HCT116 (cell line): Measurements from ENCODE around the gene TMCC3. TPM values are rescaled to one million over a fixed set of nuclear protein-coding genes. Genes with fewer than 3 reads are reported as not detected.

Experiments
- ATAC-seq: fragments of 200-7000 bp; cut with Tn5 transposase; 2 replicates; pipeline ENCODE4 v1.9.1; 2020; ENCODE audit warnings: mild to moderate bottlenecking, moderate library complexity
- BruUV-seq: library from RNA; stranded (reverse); fragments of 400-500 nt; replicated peaks from 2 replicates; lab custom pipeline; 2021; lab: Mats Ljungman, UMichigan
- CTCF ChIA-PET: fragments of 300-600 bp; sonication (Branson Sonifier 250); formaldehyde crosslinking; loops from one replicate; lab custom pipeline; 2021; ENCODE audit warnings: antibody characterized with exemption; lab: Charles Lee
- POLR2A ChIA-PET: fragments of 300-600, 350-600 bp; sonication (Branson Sonifier 250); formaldehyde crosslinking; loops from one replicate; lab custom pipeline; 2021; ENCODE audit warnings: antibody characterized with exemption; lab: Charles Lee
- RAD21 ChIA-PET, 2 experiments: fragments of 300-600 bp; sonication (Branson Sonifier 250); formaldehyde crosslinking; loops; one replicate each; lab custom pipeline; 2023; ENCODE audit warnings: low total read pairs in 2 of 2; ENCODE audit not compliant: uncharacterized antibody in 2 of 2, unreplicated experiment in 2 of 2, low non-redundant PET in 1 of 2; lab: Charles Lee
- DNase-seq: peaks from one replicate; pipeline ENCODE4 v3.0.0-alpha.2; 2010; ENCODE audit warnings: low read depth, low spot score
- H2AFZ ChIP-seq: fragments of 200-600 bp; shearing (Covaris generic), sonication (generic); 2 replicates; pipeline ENCODE4 v1.6.1; 2017; ENCODE audit warnings: low read depth, mixed run types, mixed read lengths, antibody characterized with exemption, low read length; ENCODE audit not compliant: poor library complexity, severe bottlenecking
- H3K27ac ChIP-seq: 2 replicates; pipeline ENCODE4 v1.5.1; 2012; ENCODE audit warnings: low read depth, low read length
- H3K27me3 ChIP-seq: fragments of 200-600 bp; sonication (generic); 2 replicates; pipeline ENCODE4 v1.6.1; 2016; ENCODE audit warnings: mixed run types, low read length, mixed read lengths; ENCODE audit not compliant: insufficient read depth
- H3K36me3 ChIP-seq, 2 experiments: fragments of 200-500 bp in 1 of 2; fragments of 200-600 bp in 1 of 2; sonication (Bioruptor generic) in 1 of 2; sonication (generic) in 1 of 2; 2 replicates each; pipeline versions ENCODE4 v1.5.1 to v1.6.1; 2014 to 2016; ENCODE audit warnings: low read length in 2 of 2, inconsistent platforms in 1 of 2, mixed read lengths in 1 of 2, mixed run types in 1 of 2; ENCODE audit not compliant: insufficient read depth in 2 of 2, control insufficient read depth in 1 of 2
- H3K4me1 ChIP-seq, 2 experiments: fragments of 200-600 bp in 1 of 2; sonication (generic) in 1 of 2; 2 replicates each; pipeline versions ENCODE4 v1.5.1 to v1.6.1; 2012 to 2017; ENCODE audit warnings: low read length in 2 of 2, inconsistent platforms in 1 of 2, mild to moderate bottlenecking in 1 of 2, mixed read lengths in 1 of 2, mixed run types in 1 of 2, moderate library complexity in 1 of 2; ENCODE audit not compliant: insufficient read depth in 2 of 2, control insufficient read depth in 1 of 2
- H3K4me2 ChIP-seq: fragments of 200-600 bp; sonication (generic); 2 replicates; pipeline ENCODE4 v1.6.1; 2017; ENCODE audit warnings: mixed run types, low read length, mixed read lengths
- H3K4me3 ChIP-seq, 2 experiments: fragments of 200-600 bp in 1 of 2; sonication (generic) in 1 of 2; replicated peaks in 1 of 2; 2 replicates each; pipeline ENCODE4 v1.5.1; 2011 to 2016; ENCODE audit warnings: low read length in 2 of 2, control low read depth in 1 of 2, low read depth in 1 of 2, mild to moderate bottlenecking in 1 of 2, mixed read lengths in 1 of 2, mixed run types in 1 of 2
- H3K79me2 ChIP-seq: fragments of 200-600 bp; sonication (generic); 2 replicates; pipeline ENCODE4 v1.6.1; 2017; ENCODE audit warnings: mild to moderate bottlenecking, mixed run types, low read length, moderate library complexity, mixed read lengths; ENCODE audit not compliant: insufficient read depth
- H3K9ac ChIP-seq: fragments of 200-600 bp; sonication (generic); 2 replicates; pipeline ENCODE4 v1.6.1; 2016; ENCODE audit warnings: low read length, mixed read lengths
- H3K9me2 ChIP-seq: fragments of 200-600 bp; sonication (generic), shearing (Covaris generic); 2 replicates; pipeline ENCODE4 v1.6.1; 2017; ENCODE audit warnings: mixed run types, mild to moderate bottlenecking, moderate library complexity; ENCODE audit not compliant: insufficient read depth
- H3K9me3 ChIP-seq, 2 experiments: fragments of 200-500 bp in 1 of 2; fragments of 200-600 bp in 1 of 2; sonication (Bioruptor generic) in 1 of 2; sonication (generic) in 1 of 2; 2 replicates each; pipeline ENCODE4 v1.6.1; 2014 to 2017; ENCODE audit warnings: low read length in 2 of 2, mixed read lengths in 2 of 2, inconsistent platforms in 1 of 2, low read depth in 1 of 2, mild to moderate bottlenecking in 1 of 2, mixed run types in 1 of 2, moderate library complexity in 1 of 2; ENCODE audit not compliant: control insufficient read depth in 1 of 2, insufficient read depth in 1 of 2
- H4K20me1 ChIP-seq: fragments of 200-600 bp; sonication (generic), shearing (Covaris generic); 2 replicates; pipeline ENCODE4 v1.6.1; 2017; ENCODE audit warnings: mixed run types, mild to moderate bottlenecking, moderate library complexity; ENCODE audit not compliant: insufficient read depth
- ATF3 ChIP-seq: IDR thresholded peaks from 2 replicates; pipeline ENCODE4 v1.6.1; 2012
- CBX3 ChIP-seq: IDR thresholded peaks from 2 replicates; pipeline ENCODE4 v1.6.1; 2012; ENCODE audit warnings: low read depth
- CEBPB ChIP-seq: IDR thresholded peaks from 2 replicates; pipeline ENCODE4 v1.6.1; 2012; ENCODE audit warnings: low read depth
- CTCF ChIP-seq, 3 experiments: fragments of 200-600 bp in 1 of 3; sonication (generic) in 1 of 3; IDR thresholded peaks in 2 of 3; conservative IDR thresholded peaks in 1 of 3; 2 replicates each; pipeline ENCODE4 v1.5.1; 2012 to 2017; ENCODE audit warnings: low read depth in 2 of 3, low read length in 2 of 3, antibody characterized with exemption in 1 of 3, borderline replicate concordance in 1 of 3, control low read depth in 1 of 3, mild to moderate bottlenecking in 1 of 3, mixed read lengths in 1 of 3, mixed run types in 1 of 3, moderate library complexity in 1 of 3; ENCODE audit not compliant: insufficient read depth in 1 of 3
- ELF1 ChIP-seq: IDR thresholded peaks from 2 replicates; pipeline ENCODE4 v1.6.1; 2012; ENCODE audit warnings: low read depth, borderline replicate concordance
- EZH2 ChIP-seq: fragments of 200-600 bp; sonication (generic); IDR thresholded peaks from 2 replicates; pipeline ENCODE4 v1.6.1; 2017; ENCODE audit warnings: antibody characterized with exemption, mixed run types
- JUND ChIP-seq: IDR thresholded peaks from 2 replicates; pipeline ENCODE4 v1.6.1; 2012
- MAX ChIP-seq: IDR thresholded peaks from 2 replicates; pipeline ENCODE4 v1.6.1; 2012
- RAD21 ChIP-seq: IDR thresholded peaks from 2 replicates; pipeline ENCODE4 v1.6.1; 2012; ENCODE audit warnings: low read depth, mild to moderate bottlenecking
- REST ChIP-seq: IDR thresholded peaks from 2 replicates; pipeline ENCODE4 v1.6.1; 2012; ENCODE audit warnings: low read depth
- ZFX ChIP-seq: fragments of 450-650 bp; IDR thresholded peaks from 2 replicates; pipeline ENCODE4 v1.6.1; 2017
- intact Hi-C: fragments of 100-400 bp; cut with micrococcal nuclease; formaldehyde crosslinking; loops from 2 replicates; pipeline ENCODE4 v1.10.0; 2022
- total RNA-seq: library from RNA; stranded (reverse); gene quantifications from one replicate; pipeline ENCODE4 v1.2.1, GENCODE V29; 2021; ENCODE audit not compliant: unreplicated experiment

Gene TMCC3
- total RNA-seq, 1 experiment from 2014 or later = 4.5 TPM

- H4K20me1 ChIP-seq = no peaks in the 10 kb centered on the region
- H3K79me2 ChIP-seq = no peaks in the 10 kb centered on the region
- no peaks in the 10 kb centered on the region for H3K9me2 ChIP-seq
- RAD21 ChIA-PET = no interaction called here
- H2AFZ ChIP-seq = no peak overlapping the region
- ATAC-seq (no peak), DNase-seq (no peak)
- CTCF ChIA-PET = interaction anchor here (1.1 to 1.4 kb wide), 2 partner anchors 10 to 271 kb away, joined by 4 read pairs; no protein-coding TSS in a partner anchor
- H3K36me3 ChIP-seq = no peaks in the 10 kb centered on the region
- TF ChIP-seq CBX3 (no peak), REST (no peak), CEBPB (no peak), ATF3 (no peak), JUND (no peak), ELF1 (no peak), EZH2 (no peak), ZFX (no peak), CTCF (IDR thresholded peaks at IDR 0.05 in 2 of 3, conservative IDR thresholded peaks at IDR 0.05 in 1 of 3; ENCODE audit: borderline replicate concordance in 1 of 3, insufficient read depth in 1 of 3, low read depth in 2 of 3, low read length in 2 of 3) (no peak), RAD21 (no peak), MAX (no peak)
- intact Hi-C loops = loop anchor here (10.0 kb wide), 1 partner anchor 160 kb away; no protein-coding TSS in a partner anchor
- H3K4me2 ChIP-seq = no peak overlapping the region
- BruUV-seq = no TSS peak
- H3K9ac ChIP-seq = no peak overlapping the region
- no peaks in the 10 kb centered on the region for H3K9me3 ChIP-seq
- H3K27ac ChIP-seq = no peak overlapping the region
- POLR2A ChIA-PET = no interaction called here
- H3K27me3 ChIP-seq = no peaks in the 10 kb centered on the region
- peaks cover 0 to 11% of the 10 kb centered on the region in 2 experiments; a peak in 1 of 4 replicates for H3K4me1 ChIP-seq
- no peak overlapping the region for H3K4me3 ChIP-seq
Measured at GRCh38 chr12:94604366-94604698, 46.0 kb downstream of the TMCC3 start.
